ENCODE measurements around the gene CSNK1A1.

DNA sequence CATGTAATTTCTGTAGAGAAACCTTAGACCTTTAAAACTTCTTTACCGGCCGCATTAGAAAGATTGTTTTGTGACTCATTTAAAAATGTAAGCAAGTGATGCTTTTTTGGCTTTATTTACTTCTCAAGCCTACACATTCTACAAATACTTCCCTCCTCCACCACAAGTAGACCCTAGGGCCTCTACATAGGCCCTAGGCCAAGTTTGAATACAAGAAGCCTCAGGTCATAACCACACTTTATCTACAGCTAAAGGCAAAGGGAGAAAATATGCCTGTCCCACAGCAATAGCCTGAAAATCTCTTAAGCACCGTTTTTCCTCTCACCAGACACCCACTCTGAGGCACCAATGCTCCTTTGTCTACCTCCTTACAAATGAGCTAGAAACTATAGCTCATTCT is 53.9 kb downstream of the CSNK1A1 start:
- TF ChIP-seq POLR2AphosphoS5 (IDR thresholded peaks at IDR 0.05; ENCODE audit: low read depth, low read length), result no peak
- TF ChIP-seq, protein P1, sequence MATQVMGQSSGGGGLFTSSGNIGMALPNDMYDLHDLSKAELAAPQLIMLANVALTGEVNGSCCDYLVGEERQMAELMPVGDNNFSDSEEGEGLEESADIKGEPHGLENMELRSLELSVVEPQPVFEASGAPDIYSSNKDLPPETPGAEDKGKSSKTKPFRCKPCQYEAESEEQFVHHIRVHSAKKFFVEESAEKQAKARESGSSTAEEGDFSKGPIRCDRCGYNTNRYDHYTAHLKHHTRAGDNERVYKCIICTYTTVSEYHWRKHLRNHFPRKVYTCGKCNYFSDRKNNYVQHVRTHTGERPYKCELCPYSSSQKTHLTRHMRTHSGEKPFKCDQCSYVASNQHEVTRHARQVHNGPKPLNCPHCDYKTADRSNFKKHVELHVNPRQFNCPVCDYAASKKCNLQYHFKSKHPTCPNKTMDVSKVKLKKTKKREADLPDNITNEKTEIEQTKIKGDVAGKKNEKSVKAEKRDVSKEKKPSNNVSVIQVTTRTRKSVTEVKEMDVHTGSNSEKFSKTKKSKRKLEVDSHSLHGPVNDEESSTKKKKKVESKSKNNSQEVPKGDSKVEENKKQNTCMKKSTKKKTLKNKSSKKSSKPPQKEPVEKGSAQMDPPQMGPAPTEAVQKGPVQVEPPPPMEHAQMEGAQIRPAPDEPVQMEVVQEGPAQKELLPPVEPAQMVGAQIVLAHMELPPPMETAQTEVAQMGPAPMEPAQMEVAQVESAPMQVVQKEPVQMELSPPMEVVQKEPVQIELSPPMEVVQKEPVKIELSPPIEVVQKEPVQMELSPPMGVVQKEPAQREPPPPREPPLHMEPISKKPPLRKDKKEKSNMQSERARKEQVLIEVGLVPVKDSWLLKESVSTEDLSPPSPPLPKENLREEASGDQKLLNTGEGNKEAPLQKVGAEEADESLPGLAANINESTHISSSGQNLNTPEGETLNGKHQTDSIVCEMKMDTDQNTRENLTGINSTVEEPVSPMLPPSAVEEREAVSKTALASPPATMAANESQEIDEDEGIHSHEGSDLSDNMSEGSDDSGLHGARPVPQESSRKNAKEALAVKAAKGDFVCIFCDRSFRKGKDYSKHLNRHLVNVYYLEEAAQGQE (IDR thresholded peaks at IDR 0.05; ENCODE audit: insufficient read depth in 1 of 2, low read depth in 2 of 2, low read length in 2 of 2), result no peak

All from PFSK-1 (cell line).